HEK293T (cell line): Measurements from ENCODE around the gene MYO5B.

Experiments used
- ARNT ChIP-seq: fragments of 450-650 bp; IDR thresholded peaks from 2 replicates; pipeline ENCODE4 v1.6.1; 2017; ENCODE audit warnings: mild to moderate bottlenecking
- BHLHE40 ChIP-seq: fragments of 450-650 bp; IDR thresholded peaks from 2 replicates; pipeline ENCODE4 v1.6.1; 2016; ENCODE audit warnings: mild to moderate bottlenecking, moderate library complexity, borderline replicate concordance
- CTBP1 ChIP-seq: fragments of 450-650 bp; IDR thresholded peaks from 2 replicates; pipeline ENCODE4 v1.6.1; 2016; ENCODE audit warnings: borderline replicate concordance
- ELF4 ChIP-seq: fragments of 450-650 bp; IDR thresholded peaks from 2 replicates; pipeline ENCODE4 v1.6.1; 2017; ENCODE audit warnings: antibody characterized with exemption
- FOXA1 ChIP-seq: fragments of 450-650 bp; IDR thresholded peaks from 2 replicates; pipeline ENCODE4 v1.6.1; 2016; ENCODE audit warnings: mild to moderate bottlenecking
- FOXK2 ChIP-seq: fragments of 450-650 bp; IDR thresholded peaks from 2 replicates; pipeline ENCODE4 v1.6.1; 2016; ENCODE audit warnings: mild to moderate bottlenecking
- FOXM1 ChIP-seq: fragments of 450-650 bp; IDR thresholded peaks from 2 replicates; pipeline ENCODE4 v1.6.1; 2017; ENCODE audit warnings: mild to moderate bottlenecking, borderline replicate concordance
- L3MBTL2 ChIP-seq: fragments of 450-650 bp; conservative IDR thresholded peaks from 2 replicates; pipeline ENCODE4 v1.6.1; 2016; ENCODE audit warnings: mild to moderate bottlenecking
- NFRKB ChIP-seq: fragments of 450-650 bp; IDR thresholded peaks from 2 replicates; pipeline ENCODE4 v1.6.1; 2016; ENCODE audit warnings: mild to moderate bottlenecking, moderate library complexity
- PKNOX1 ChIP-seq: fragments of 450-650 bp; IDR thresholded peaks from 2 replicates; pipeline ENCODE4 v1.6.1; 2016
- SP1 ChIP-seq: fragments of 450-650 bp; IDR thresholded peaks from 2 replicates; pipeline ENCODE4 v1.6.1; 2017
- SUZ12 ChIP-seq: fragments of 450-650 bp; IDR thresholded peaks from 2 replicates; pipeline ENCODE4 v1.6.1; 2016; ENCODE audit warnings: mild to moderate bottlenecking
- TARDBP ChIP-seq: fragments of 450-650 bp; IDR thresholded peaks from 2 replicates; pipeline ENCODE4 v1.6.1; 2016
- ZNF384 ChIP-seq: fragments of 450-650 bp; IDR thresholded peaks from 2 replicates; pipeline ENCODE4 v1.6.1; 2016

- TF ChIP-seq TARDBP (no peak), SP1 (no peak), BHLHE40 (no peak), ARNT (no peak), L3MBTL2 (no peak), PKNOX1 (no peak), FOXK2 (no peak), FOXA1 (no peak), NFRKB (no peak), SUZ12 (no peak), CTBP1 (no peak), FOXM1 (no peak), ELF4 (no peak), ZNF384 (no peak)
These were observed 40.5 kb downstream of the MYO5B start for GRCh38 chr18:50154420-50154819.
